Keratinocyte (primary cell): Measurements from ENCODE around the gene ARHGAP5. TPM values are rescaled to one million over a fixed set of nuclear protein-coding genes. Genes with fewer than 3 reads are reported as not detected.

Experiments used
- DNase-seq: peaks from one replicate; pipeline ENCODE4 v3.0.0-alpha.2; 2011; ENCODE audit warnings: low read depth, missing footprints, low spot score
- FAIRE-seq: peaks from 2 replicates; lab custom pipeline; 2011; peaks lifted over from hg19 to GRCh38; lab: Jason Lieb, UNC
- H2AFZ ChIP-seq: 2 replicates; pipeline ENCODE4 v1.6.0; 2012; ENCODE audit warnings: low read length, control low read depth, inconsistent platforms; ENCODE audit not compliant: control insufficient read depth
- H3K27ac ChIP-seq: 2 replicates; pipeline ENCODE4 v1.5.1; 2011; ENCODE audit warnings: low read length; ENCODE audit not compliant: control insufficient read depth, insufficient read depth
- H3K27me3 ChIP-seq: 3 replicates; pipeline ENCODE4 v1.6.0; 2011; ENCODE audit warnings: low read length; ENCODE audit not compliant: control insufficient read depth, insufficient read depth; ENCODE audit errors: extremely low read depth
- H3K36me3 ChIP-seq, 2 experiments: 2 replicates in 1 of 2; 3 replicates in 1 of 2; pipeline ENCODE4 v1.5.1; 2011; ENCODE audit warnings: low read length in 2 of 2, mild to moderate bottlenecking in 1 of 2; ENCODE audit not compliant: control insufficient read depth in 2 of 2, insufficient read depth in 2 of 2; ENCODE audit errors: extremely low read depth in 1 of 2
- H3K4me1 ChIP-seq: 3 replicates; pipeline ENCODE4 v1.5.1; 2011; ENCODE audit warnings: low read length; ENCODE audit not compliant: control insufficient read depth, insufficient read depth; ENCODE audit errors: extremely low read depth
- H3K4me2 ChIP-seq: 3 replicates; pipeline ENCODE4 v1.6.0; 2011; ENCODE audit warnings: low read depth, low read length; ENCODE audit not compliant: control insufficient read depth, insufficient read depth; ENCODE audit errors: extremely low read depth
- H3K4me3 ChIP-seq, 3 experiments: fragments of 200-600 bp in 1 of 3; sonication (generic) in 1 of 3; 2 replicates in 2 of 3; 3 replicates in 1 of 3; pipeline ENCODE4 v1.5.1; 2011 to 2016; ENCODE audit warnings: low read length in 3 of 3, mild to moderate bottlenecking in 3 of 3, control low read depth in 2 of 3, inconsistent platforms in 1 of 3, low read depth in 1 of 3, mixed read lengths in 1 of 3, mixed run types in 1 of 3, moderate library complexity in 1 of 3; ENCODE audit not compliant: control insufficient read depth in 2 of 3, insufficient read depth in 2 of 3; ENCODE audit errors: extremely low read depth in 1 of 3
- H3K79me2 ChIP-seq: 2 replicates; pipeline ENCODE4 v1.6.0; 2012; ENCODE audit warnings: low read length; ENCODE audit not compliant: control insufficient read depth, insufficient read depth
- H3K9ac ChIP-seq: 3 replicates; pipeline ENCODE4 v1.6.0; 2011; ENCODE audit warnings: low read length; ENCODE audit not compliant: control insufficient read depth, insufficient read depth; ENCODE audit errors: extremely low read depth
- H3K9me1 ChIP-seq: 3 replicates; pipeline ENCODE4 v1.6.0; 2011; ENCODE audit warnings: low read length; ENCODE audit not compliant: control insufficient read depth, insufficient read depth; ENCODE audit errors: extremely low read depth
- H3K9me3 ChIP-seq: 2 replicates; pipeline ENCODE4 v1.5.1; 2012; ENCODE audit warnings: low read depth, low read length; ENCODE audit not compliant: control insufficient read depth
- H4K20me1 ChIP-seq: 3 replicates; pipeline ENCODE4 v1.6.0; 2011; ENCODE audit warnings: low read length; ENCODE audit not compliant: control insufficient read depth, insufficient read depth; ENCODE audit errors: extremely low read depth
- EZH2 ChIP-seq: IDR thresholded peaks from one replicate; pipeline ENCODE4 v1.6.1; 2012; ENCODE audit warnings: inconsistent platforms, mild to moderate bottlenecking, low read length, moderate library complexity
- dilution Hi-C: fragments of 300-500 bp; cut with MboI; formaldehyde crosslinking; loops from one replicate; pipeline ENCODE4 v1.7.0; 2020; ENCODE audit warnings: low sequenced_read_pairs; ENCODE audit not compliant: extremely low pct_ligation_motif_present
- polyA plus RNA-seq, 5 experiments: library from polyadenylated mRNA; depleted of rRNA in 3 of 5; stranded (reverse) in 3 of 5; stranded (forward) in 1 of 5; unstranded in 1 of 5; fragments of >200 nt; gene quantifications; 1 replicate in 1 of 5; 2 replicates in 3 of 5; 3 replicates in 1 of 5; pipeline versions ENCODE4 v1.2.1 to v1.2.3, GENCODE V29; 2011 to 2012; ENCODE audit warnings: missing spikeins in 2 of 5, low read depth in 1 of 5, low replicate concordance in 1 of 5
- TF ChIP-seq, protein P1 (sequence below), 3 experiments: IDR thresholded peaks in 1 of 3; conservative IDR thresholded peaks in 1 of 3; optimal IDR thresholded peaks in 1 of 3; 2 replicates in 2 of 3; 3 replicates in 1 of 3; pipeline versions ENCODE3 to v1.5.1; 2011; ENCODE audit warnings: low read length in 3 of 3, mild to moderate bottlenecking in 3 of 3, moderate library complexity in 2 of 3, control low read depth in 1 of 3, inconsistent platforms in 1 of 3; ENCODE audit not compliant: insufficient read depth in 2 of 3; ENCODE audit errors: extremely low read depth in 1 of 3

ARHGAP5 gene
- polyA plus RNA-seq, 1 donor (not counting 4 experiments of a cell fraction or from before 2014, with no cell fraction given), result 43.1 TPM

DNA sequence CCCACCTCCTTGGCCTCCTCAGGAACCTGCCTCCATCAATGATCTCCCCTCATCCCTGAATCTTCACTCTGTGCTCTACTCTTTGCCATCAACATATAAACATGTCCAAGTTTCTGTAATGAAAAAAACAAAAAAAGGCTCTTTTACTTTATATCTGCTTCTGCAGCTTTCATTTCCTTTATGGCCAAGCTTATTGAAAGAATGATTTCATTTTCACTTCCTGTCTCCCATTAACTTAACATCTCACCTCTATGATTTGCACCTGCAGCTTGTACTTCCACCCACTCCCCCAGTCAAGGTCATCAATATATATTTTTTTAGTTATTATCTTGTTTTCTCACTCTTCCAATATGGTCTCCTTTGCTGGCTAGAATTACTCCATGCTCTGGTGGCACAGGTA lies 109.1 kb downstream of the ARHGAP5 start:
- FAIRE-seq, result no peak
- dilution Hi-C loops, result no loop called here

DNA sequence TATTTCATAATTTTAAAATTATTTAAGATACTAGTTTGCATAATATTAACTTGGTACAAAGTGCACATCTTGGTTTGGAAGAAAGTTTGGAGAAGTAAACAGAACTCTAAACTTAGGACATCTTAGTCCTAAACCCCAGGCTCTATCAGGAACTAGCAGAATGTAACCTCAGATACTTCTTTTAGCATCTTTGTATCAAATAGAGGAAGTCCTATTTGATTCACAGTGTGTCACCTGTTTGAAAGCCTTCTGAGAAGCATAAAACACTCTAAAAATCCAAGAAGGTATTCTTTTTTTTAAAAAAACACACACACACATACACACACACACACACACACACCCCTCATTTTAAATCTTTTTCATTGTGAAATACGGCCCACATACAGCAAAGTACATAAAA lies 112.7 kb downstream of the ARHGAP5 start:
- no peaks in the 10 kb centered on the region for H3K4me1 ChIP-seq

More for the DNA sequence above, 109.1 kb downstream of the ARHGAP5 start:
- no peaks in the 10 kb centered on the region for H3K4me1 ChIP-seq
- no peak for DNase-seq
- H3K27ac ChIP-seq, result no peak overlapping the region
- no peaks in the 10 kb centered on the region for H3K27me3 ChIP-seq
- TF ChIP-seq, protein P1, sequence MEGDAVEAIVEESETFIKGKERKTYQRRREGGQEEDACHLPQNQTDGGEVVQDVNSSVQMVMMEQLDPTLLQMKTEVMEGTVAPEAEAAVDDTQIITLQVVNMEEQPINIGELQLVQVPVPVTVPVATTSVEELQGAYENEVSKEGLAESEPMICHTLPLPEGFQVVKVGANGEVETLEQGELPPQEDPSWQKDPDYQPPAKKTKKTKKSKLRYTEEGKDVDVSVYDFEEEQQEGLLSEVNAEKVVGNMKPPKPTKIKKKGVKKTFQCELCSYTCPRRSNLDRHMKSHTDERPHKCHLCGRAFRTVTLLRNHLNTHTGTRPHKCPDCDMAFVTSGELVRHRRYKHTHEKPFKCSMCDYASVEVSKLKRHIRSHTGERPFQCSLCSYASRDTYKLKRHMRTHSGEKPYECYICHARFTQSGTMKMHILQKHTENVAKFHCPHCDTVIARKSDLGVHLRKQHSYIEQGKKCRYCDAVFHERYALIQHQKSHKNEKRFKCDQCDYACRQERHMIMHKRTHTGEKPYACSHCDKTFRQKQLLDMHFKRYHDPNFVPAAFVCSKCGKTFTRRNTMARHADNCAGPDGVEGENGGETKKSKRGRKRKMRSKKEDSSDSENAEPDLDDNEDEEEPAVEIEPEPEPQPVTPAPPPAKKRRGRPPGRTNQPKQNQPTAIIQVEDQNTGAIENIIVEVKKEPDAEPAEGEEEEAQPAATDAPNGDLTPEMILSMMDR (optimal IDR thresholded peaks at IDR 0.05 in 1 of 3, IDR thresholded peaks at IDR 0.05 in 1 of 3, conservative IDR thresholded peaks at IDR 0.05 in 1 of 3; ENCODE audit: extremely low read depth in 1 of 3, insufficient read depth in 2 of 3, low read length in 3 of 3), result no peak
- no peak for TF ChIP-seq EZH2
- no peak overlapping the region for H3K9ac ChIP-seq
- no peak overlapping the region for H2AFZ ChIP-seq
- H3K36me3 ChIP-seq, result no peaks in the 10 kb centered on the region
- no peak overlapping the region for H3K4me3 ChIP-seq
- H3K9me3 ChIP-seq, result no peaks in the 10 kb centered on the region
- no peak overlapping the region for H3K4me2 ChIP-seq
- H4K20me1 ChIP-seq, result no peaks in the 10 kb centered on the region
- no peaks in the 10 kb centered on the region for H3K79me2 ChIP-seq
- no peaks in the 10 kb centered on the region for H3K9me1 ChIP-seq

More for the DNA sequence above, 112.7 kb downstream of the ARHGAP5 start:
- Histone ChIP-seq H3K4me2 (no peak overlapping the region), H3K79me2 (no peaks in the 10 kb centered on the region), H3K36me3 (no peaks in the 10 kb centered on the region), H3K9ac (no peak overlapping the region), H3K27me3 (no peaks in the 10 kb centered on the region), H3K27ac (no peak overlapping the region), H2AFZ (no peak overlapping the region), H4K20me1 (no peaks in the 10 kb centered on the region), H3K9me3 (no peaks in the 10 kb centered on the region), H3K9me1 (no peaks in the 10 kb centered on the region), H3K4me3 (no peak overlapping the region)
- no peak for TF ChIP-seq EZH2
- TF ChIP-seq, protein P1 (optimal IDR thresholded peaks at IDR 0.05 in 1 of 3, IDR thresholded peaks at IDR 0.05 in 1 of 3, conservative IDR thresholded peaks at IDR 0.05 in 1 of 3; ENCODE audit: extremely low read depth in 1 of 3, insufficient read depth in 2 of 3, low read length in 3 of 3), result no peak
- dilution Hi-C loops, result no loop called here
- DNase-seq, result no peak
- no peak for FAIRE-seq
